NB4 (cell line): ENCODE results near the gene PBX1.

Experiments used
- DNase-seq: peaks from one replicate; pipeline ENCODE4 v3.0.0; 2010; ENCODE audit warnings: low read depth
- H3K4me3 ChIP-seq: one replicate; pipeline ENCODE4 v1.5.1; 2011; ENCODE audit warnings: mild to moderate bottlenecking, low read depth, low read length, moderate library complexity
- CTCF ChIP-seq: IDR thresholded peaks from one replicate; pipeline ENCODE4 v1.5.1; 2012; ENCODE audit warnings: low read depth, low read length
- MAX ChIP-seq: IDR thresholded peaks from 2 replicates; pipeline ENCODE4 v1.6.1; 2011; ENCODE audit warnings: low read depth, low read length
- MYC ChIP-seq: IDR thresholded peaks from 2 replicates; pipeline ENCODE4 v1.6.1; 2011; ENCODE audit warnings: low read depth, low read length
- POLR2A ChIP-seq: IDR thresholded peaks from 2 replicates; pipeline ENCODE4 v1.6.1; 2011; ENCODE audit warnings: mild to moderate bottlenecking; ENCODE audit not compliant: insufficient read length; ENCODE audit errors: extremely low read depth

Gene PBX1

GRCh38 chr1:164644268-164644667 is 85.3 kb downstream of the PBX1 start:
- DNase-seq, result no peak
- TF ChIP-seq POLR2A, result no peak
- TF ChIP-seq MAX, result no peak
- no peak overlapping the region for H3K4me3 ChIP-seq

GRCh38 chr1:164644774-164645644 is 86.0 kb downstream of the PBX1 start:
- H3K4me3 ChIP-seq, result no peak overlapping the region
- TF ChIP-seq POLR2A, result no peak
- no peak for TF ChIP-seq CTCF
- no peak for TF ChIP-seq MYC
- no peak for TF ChIP-seq MAX
- DNase-seq, result no peak

- no peak for DNase-seq
- TF ChIP-seq MAX, result no peak
- no peak for TF ChIP-seq CTCF
- no peak for TF ChIP-seq POLR2A
- TF ChIP-seq MYC, result no peak
- H3K4me3 ChIP-seq, result no peak overlapping the region
Observed at GRCh38 chr1:164645921-164646320, 86.9 kb downstream of the PBX1 start.

GRCh38 chr1:164647211-164647610 is 88.2 kb downstream of the PBX1 start:
- no peak for TF ChIP-seq MAX
- TF ChIP-seq POLR2A, result no peak
- no peak for TF ChIP-seq CTCF
- no peak for TF ChIP-seq MYC
- no peak overlapping the region for H3K4me3 ChIP-seq
- DNase-seq, result no peak

- H3K4me3 ChIP-seq, result no peak overlapping the region
- TF ChIP-seq MAX, result no peak
- no peak for TF ChIP-seq POLR2A
- DNase-seq, result no peak
Observed at GRCh38 chr1:164648636-164649035, 89.7 kb downstream of the PBX1 start.

GRCh38 chr1:164649146-164649545 is 90.2 kb downstream of the PBX1 start:
- DNase-seq, result no peak
- H3K4me3 ChIP-seq, result no peak overlapping the region
- TF ChIP-seq POLR2A (no peak), CTCF (no peak), MAX (no peak), MYC (no peak)
